AG04450 (cell line): ENCODE results near the gene DIP2C. TPM values are rescaled to one million over a fixed set of nuclear protein-coding genes. Genes with fewer than 3 reads are reported as not detected.

Experiments
- CTCF ChIA-PET: fragments of 300-600, 350-600 bp; formaldehyde crosslinking; extraction: SDS; loops from one replicate; lab custom pipeline; 2022; ENCODE audit warnings: antibody characterized with exemption, inconsistent platforms; lab: Charles Lee
- POLR2A ChIA-PET: fragments of 350-600 bp; formaldehyde crosslinking; extraction: SDS; loops from one replicate; lab custom pipeline; 2021; ENCODE audit warnings: antibody characterized with exemption, inconsistent platforms; lab: Yijun Ruan, JAX
- DNase-seq: peaks from one replicate; pipeline ENCODE4 v3.0.0-alpha.2; 2011; ENCODE audit warnings: low read depth, low spot score
- H3K27ac ChIP-seq: one replicate; pipeline ENCODE4 v1.5.1; 2012; ENCODE audit warnings: low read depth, low read length, control low read depth
- H3K27me3 ChIP-seq: one replicate; pipeline ENCODE4 v1.6.0; 2012; ENCODE audit warnings: low read length; ENCODE audit not compliant: control insufficient read depth, insufficient read depth
- H3K4me3 ChIP-seq: 2 replicates; pipeline ENCODE4 v1.5.1; 2011; ENCODE audit warnings: mild to moderate bottlenecking, low read depth, low read length, control low read depth
- H3K9me3 ChIP-seq: 2 replicates; pipeline ENCODE4 v1.5.1; 2012; ENCODE audit warnings: low read length; ENCODE audit not compliant: control insufficient read depth, insufficient read depth
- polyA plus RNA-seq: library from polyadenylated mRNA; depleted of rRNA; stranded (reverse); fragments of >200 nt; gene quantifications from 2 replicates; pipeline ENCODE4 v1.2.3, GENCODE V29; 2011
- TF ChIP-seq, protein P1 (sequence below): IDR thresholded peaks from 2 replicates; pipeline ENCODE4 v1.5.1; 2011; ENCODE audit warnings: low read depth, low read length, control low read depth, inconsistent platforms

DIP2C gene
- polyA plus RNA-seq, 1 experiment, result 9.6 TPM

DNA sequence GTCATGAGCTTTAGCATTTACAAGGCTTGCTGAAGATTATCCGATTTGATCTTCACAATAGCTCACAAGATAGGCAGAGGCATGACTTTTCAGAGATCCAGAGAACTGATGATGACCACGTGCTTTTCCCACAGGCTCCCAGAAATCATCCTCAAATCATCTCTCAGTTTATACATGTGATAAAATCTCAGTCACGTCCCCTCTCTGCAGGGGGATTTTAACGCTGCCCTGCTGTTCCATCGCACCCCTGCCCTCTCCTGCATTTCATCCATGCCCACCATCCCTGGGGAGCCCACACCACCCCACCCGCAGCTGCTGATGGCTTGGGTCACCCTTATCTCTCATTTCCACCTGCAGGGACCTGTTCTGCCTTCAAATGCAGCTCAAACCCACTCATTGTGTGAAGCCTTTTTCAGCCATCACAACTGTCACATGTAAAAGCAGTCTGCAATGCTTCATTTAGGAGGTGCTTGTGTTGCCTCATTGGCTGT lies 141.8 kb downstream of the DIP2C start:
- H3K4me3 ChIP-seq, result no peak overlapping the region
- CTCF ChIA-PET, result no interaction called here
- H3K9me3 ChIP-seq, result no peaks in the 10 kb centered on the region; the same call in 1 of the 2 replicates
- DNase-seq, result no peak
- POLR2A ChIA-PET, result no interaction called here
- no peak overlapping the region for H3K27ac ChIP-seq
- TF ChIP-seq, protein P1, sequence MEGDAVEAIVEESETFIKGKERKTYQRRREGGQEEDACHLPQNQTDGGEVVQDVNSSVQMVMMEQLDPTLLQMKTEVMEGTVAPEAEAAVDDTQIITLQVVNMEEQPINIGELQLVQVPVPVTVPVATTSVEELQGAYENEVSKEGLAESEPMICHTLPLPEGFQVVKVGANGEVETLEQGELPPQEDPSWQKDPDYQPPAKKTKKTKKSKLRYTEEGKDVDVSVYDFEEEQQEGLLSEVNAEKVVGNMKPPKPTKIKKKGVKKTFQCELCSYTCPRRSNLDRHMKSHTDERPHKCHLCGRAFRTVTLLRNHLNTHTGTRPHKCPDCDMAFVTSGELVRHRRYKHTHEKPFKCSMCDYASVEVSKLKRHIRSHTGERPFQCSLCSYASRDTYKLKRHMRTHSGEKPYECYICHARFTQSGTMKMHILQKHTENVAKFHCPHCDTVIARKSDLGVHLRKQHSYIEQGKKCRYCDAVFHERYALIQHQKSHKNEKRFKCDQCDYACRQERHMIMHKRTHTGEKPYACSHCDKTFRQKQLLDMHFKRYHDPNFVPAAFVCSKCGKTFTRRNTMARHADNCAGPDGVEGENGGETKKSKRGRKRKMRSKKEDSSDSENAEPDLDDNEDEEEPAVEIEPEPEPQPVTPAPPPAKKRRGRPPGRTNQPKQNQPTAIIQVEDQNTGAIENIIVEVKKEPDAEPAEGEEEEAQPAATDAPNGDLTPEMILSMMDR, result no peak
- H3K27me3 ChIP-seq, result no peaks in the 10 kb centered on the region

- CTCF ChIA-PET, result interaction anchor here (0.5 to 0.6 kb wide), 2 partner anchors 105 to 545 kb away, joined by 3 to 5 read pairs; no protein-coding TSS in a partner anchor
- H3K27ac ChIP-seq, result no peak overlapping the region
- no peak overlapping the region for H3K4me3 ChIP-seq
- DNase-seq, result no peak
- POLR2A ChIA-PET, result no interaction called here
- H3K9me3 ChIP-seq, result no peaks in the 10 kb centered on the region; the same call in 1 of the 2 replicates
- TF ChIP-seq, protein P1, result no peak
- H3K27me3 ChIP-seq, result no peaks in the 10 kb centered on the region
These were observed 142.4 kb downstream of the DIP2C start for GRCh38 chr10:546971-547590.

GRCh38 chr10:546451-546850 lies 143.0 kb downstream of the DIP2C start:
- H3K27ac ChIP-seq, result no peak overlapping the region
- no peak overlapping the region for H3K4me3 ChIP-seq
- ChIA-PET POLR2A (no interaction called here), CTCF (interaction anchor here (0.5 to 0.6 kb wide), 2 partner anchors 106 to 546 kb away, joined by 3 to 5 read pairs; no protein-coding TSS in a partner anchor)
- TF ChIP-seq, protein P1, result no peak
- H3K27me3 ChIP-seq, result no peaks in the 10 kb centered on the region
- no peaks in the 10 kb centered on the region; the same call in 1 of the 2 replicates for H3K9me3 ChIP-seq
- DNase-seq, result no peak

GRCh38 chr10:543862-544822 lies 145.3 kb downstream of the DIP2C start:
- Histone ChIP-seq H3K4me3 (no peak overlapping the region), H3K27ac (no peak overlapping the region), H3K27me3 (no peaks in the 10 kb centered on the region), H3K9me3 (no peaks in the 10 kb centered on the region)
- DNase-seq, result no peak
- TF ChIP-seq, protein P1, result no peak
- CTCF ChIA-PET, result no interaction called here
- POLR2A ChIA-PET, result no interaction called here
